CD8-positive, alpha-beta memory T cell (primary cell): ENCODE results near the gene NFATC2. TPM values are rescaled to one million over a fixed set of nuclear protein-coding genes. Genes with fewer than 3 reads are reported as not detected.

Source experiments
- CTCF ChIA-PET: fragments of 350-600 bp; sonication (Branson Sonifier 250); formaldehyde crosslinking; loops from one replicate; lab custom pipeline; 2021; ENCODE audit warnings: antibody characterized with exemption; lab: Charles Lee
- POLR2A ChIA-PET: fragments of 350-600 bp; sonication (Branson Sonifier 250); formaldehyde crosslinking; loops from one replicate; lab custom pipeline; 2021; ENCODE audit warnings: antibody characterized with exemption; lab: Charles Lee
- DNase-seq, 5 donors: peaks; one replicate each; pipeline versions ENCODE4 v3.0.0 to v3.0.0-alpha.2; 2020 to 2022; ENCODE audit warnings: mixed read lengths in 1 of 5
- H3K27ac ChIP-seq: one replicate; pipeline ENCODE4 v1.7.0; 2013; ENCODE audit warnings: low read depth, mild to moderate bottlenecking, low read length, moderate library complexity
- H3K27me3 ChIP-seq: 2 replicates; pipeline ENCODE4 v1.7.0; 2013; ENCODE audit warnings: low read length, mild to moderate bottlenecking; ENCODE audit not compliant: insufficient read depth, poor library complexity, severe bottlenecking
- H3K36me3 ChIP-seq: 2 replicates; pipeline ENCODE4 v1.7.0; 2013; ENCODE audit warnings: mild to moderate bottlenecking, low read length, moderate library complexity; ENCODE audit not compliant: insufficient read depth
- H3K4me1 ChIP-seq: 2 replicates; pipeline ENCODE4 v1.7.0; 2013; ENCODE audit warnings: mild to moderate bottlenecking, low read length, moderate library complexity; ENCODE audit not compliant: insufficient read depth
- H3K4me3 ChIP-seq: 2 replicates; pipeline ENCODE4 v1.7.0; 2013; ENCODE audit warnings: mild to moderate bottlenecking, low read length
- H3K9me3 ChIP-seq: 2 replicates; pipeline ENCODE4 v1.7.0; 2013; ENCODE audit warnings: mild to moderate bottlenecking, low read length
- H3K27ac Mint-ChIP-seq, 8 donors: one replicate each; pipeline ENCODE4 v1.8.0; 2020 to 2021; ENCODE audit warnings: mixed read lengths in 8 of 8, mild to moderate bottlenecking in 6 of 8, inconsistent platforms in 3 of 8, moderate library complexity in 3 of 8
- H3K27me3 Mint-ChIP-seq, 2 donors: one replicate each; pipeline ENCODE4 v1.8.0; 2020 to 2021; ENCODE audit warnings: mixed read lengths in 2 of 2, mild to moderate bottlenecking in 1 of 2, moderate library complexity in 1 of 2
- H3K36me3 Mint-ChIP-seq, 3 donors: one replicate each; pipeline ENCODE4 v1.8.0; 2020 to 2021; ENCODE audit warnings: mixed read lengths in 3 of 3, inconsistent platforms in 1 of 3, mild to moderate bottlenecking in 1 of 3
- H3K4me1 Mint-ChIP-seq, 3 donors: one replicate each; pipeline ENCODE4 v1.8.0; 2020 to 2021; ENCODE audit warnings: mixed read lengths in 3 of 3, inconsistent platforms in 1 of 3, mild to moderate bottlenecking in 1 of 3
- H3K4me3 Mint-ChIP-seq, 7 donors: one replicate each; pipeline ENCODE4 v1.8.0; 2020 to 2021; ENCODE audit warnings: mixed read lengths in 7 of 7, mild to moderate bottlenecking in 6 of 7, moderate library complexity in 4 of 7, inconsistent platforms in 2 of 7
- H3K9me3 Mint-ChIP-seq, 5 donors: one replicate each; pipeline ENCODE4 v1.8.0; 2020 to 2022; ENCODE audit warnings: mixed read lengths in 5 of 5, mild to moderate bottlenecking in 3 of 5, moderate library complexity in 2 of 5, inconsistent platforms in 1 of 5
- polyA plus RNA-seq: library from polyadenylated mRNA; unstranded; fragments of 300-500 nt; fragmentation: Illumina TruSeq; gene quantifications from one replicate; pipeline ENCODE4 v1.2.3, GENCODE V29; 2021
- total RNA-seq, 2 experiments: library from RNA; stranded (reverse); gene quantifications; one replicate each; pipeline ENCODE4 v1.2.3, GENCODE V29; 2021

Gene NFATC2
- total and polyA plus RNA-seq, 3 experiments from 2014 or later = 52.1 to 64.4 (median 63.0) TPM

GRCh38 chr20:51452734-51453365, 89.7 kb downstream of the NFATC2 start:
- H3K4me1 ChIP-seq = peaks cover 5% of the 10 kb centered on the region
- POLR2A ChIA-PET = no interaction called here
- DNase-seq = no peak
- peaks cover 17 to 90% (median 31%) of the 10 kb centered on the region in 3 donors for H3K36me3 Mint-ChIP-seq
- H3K9me3 ChIP-seq = no peaks in the 10 kb centered on the region
- H3K4me1 Mint-ChIP-seq = peaks cover 31 to 64% (median 59%) of the 10 kb centered on the region in 3 donors
- peak overlapping the region in 1 of 7 donors; percentile 32 for H3K4me3 Mint-ChIP-seq
- H3K27ac Mint-ChIP-seq = peak overlapping the region in 7 of 8 donors; percentile 3 to 93 (median 63)
- H3K27me3 Mint-ChIP-seq = peaks cover 0 to 1% of the 10 kb centered on the region in 2 donors
- CTCF ChIA-PET = interaction anchor here (1.1 kb wide), 1 partner anchor 8 kb away, joined by 3 read pairs; no protein-coding TSS in a partner anchor
- H3K36me3 ChIP-seq = peaks cover 40% of the 10 kb centered on the region
- no peak overlapping the region for H3K27ac ChIP-seq
- no peaks in the 10 kb centered on the region for H3K9me3 Mint-ChIP-seq
- H3K4me3 ChIP-seq = no peak overlapping the region
- H3K27me3 ChIP-seq = no peaks in the 10 kb centered on the region

GRCh38 chr20:51452091-51452613, 90.4 kb downstream of the NFATC2 start:
- peak overlapping the region in 2 of 7 donors; percentile 58 to 63 for H3K4me3 Mint-ChIP-seq
- Histone ChIP-seq H3K27me3 (no peaks in the 10 kb centered on the region), H3K4me3 (no peak overlapping the region), H3K36me3 (peaks cover 40% of the 10 kb centered on the region), H3K27ac (no peak overlapping the region), H3K4me1 (peaks cover 3% of the 10 kb centered on the region), H3K9me3 (no peaks in the 10 kb centered on the region)
- CTCF ChIA-PET = interaction anchor here (1.1 kb wide), 1 partner anchor 9 kb away, joined by 3 read pairs; no protein-coding TSS in a partner anchor
- H3K27ac Mint-ChIP-seq = peak overlapping the region in 6 of 8 donors; percentile 3 to 75 (median 66)
- peaks cover 28 to 62% (median 56%) of the 10 kb centered on the region in 3 donors for H3K4me1 Mint-ChIP-seq
- H3K27me3 Mint-ChIP-seq = peaks cover 0 to 1% of the 10 kb centered on the region in 2 donors
- DNase-seq = no peak
- H3K9me3 Mint-ChIP-seq = no peaks in the 10 kb centered on the region
- POLR2A ChIA-PET = no interaction called here
- H3K36me3 Mint-ChIP-seq = peaks cover 17 to 91% (median 31%) of the 10 kb centered on the region in 3 donors

GRCh38 chr20:51451484-51451883, 91.0 kb downstream of the NFATC2 start:
- H3K27ac ChIP-seq = no peak overlapping the region
- Mint-ChIP-seq H3K4me3 (no peak overlapping the region), H3K27me3 (peaks cover 0 to 1% of the 10 kb centered on the region in 2 donors), H3K4me1 (peaks cover 26 to 60% (median 55%) of the 10 kb centered on the region in 3 donors), H3K9me3 (no peaks in the 10 kb centered on the region), H3K36me3 (peaks cover 17 to 90% (median 31%) of the 10 kb centered on the region in 3 donors), H3K27ac (peak overlapping the region in 4 of 8 donors; percentile 27 to 77 (median 40))
- H3K4me1 ChIP-seq = no peaks in the 10 kb centered on the region
- no peaks in the 10 kb centered on the region for H3K9me3 ChIP-seq
- ChIA-PET POLR2A (interaction anchor here (0.6 kb wide), 1 partner anchor 10 kb away, joined by 5 read pairs; no protein-coding TSS in a partner anchor), CTCF (interaction anchor here (1.1 kb wide), 2 partner anchors 10 to 143 kb away, joined by 3 to 4 read pairs; no protein-coding TSS in a partner anchor)
- DNase-seq = no peak
- peaks cover 43% of the 10 kb centered on the region for H3K36me3 ChIP-seq
- no peaks in the 10 kb centered on the region for H3K27me3 ChIP-seq
- no peak overlapping the region for H3K4me3 ChIP-seq

- H3K36me3 ChIP-seq = peaks cover 48% of the 10 kb centered on the region
- Mint-ChIP-seq H3K27ac (peak overlapping the region in 4 of 8 donors; percentile 27 to 77 (median 40)), H3K36me3 (peaks cover 17 to 89% (median 31%) of the 10 kb centered on the region in 3 donors)
These were observed 91.5 kb downstream of the NFATC2 start for GRCh38 chr20:51450984-51451383.

DNA sequence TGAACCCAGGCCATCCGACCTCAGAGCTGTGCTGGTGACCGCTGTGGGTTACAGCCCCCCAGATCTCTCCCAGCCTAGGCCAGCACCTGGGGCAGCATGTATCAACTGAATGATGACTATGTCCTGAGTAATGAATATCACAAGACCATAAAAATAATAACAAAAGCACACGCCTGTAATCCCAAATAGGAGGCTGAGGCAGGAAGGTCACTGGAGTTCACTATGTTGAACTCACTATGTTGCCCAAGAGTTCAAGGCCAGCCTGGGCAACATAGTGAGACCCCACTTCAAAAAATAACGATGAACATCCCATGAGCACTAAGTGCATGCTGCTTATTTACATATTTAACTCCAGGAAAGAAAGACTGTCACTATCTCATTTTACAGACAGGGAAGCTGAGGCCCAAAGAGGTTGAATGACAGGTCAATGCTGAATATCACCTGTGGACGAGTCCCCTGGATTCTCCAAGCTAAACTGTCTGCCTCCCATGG, 92.3 kb downstream of the NFATC2 start:
- CTCF ChIA-PET = interaction anchor here (1.1 kb wide), 1 partner anchor 144 kb away, joined by 4 read pairs; no protein-coding TSS in a partner anchor
- Histone ChIP-seq H3K27me3 (no peaks in the 10 kb centered on the region), H3K27ac (no peak overlapping the region), H3K36me3 (peaks cover 52% of the 10 kb centered on the region), H3K4me1 (no peaks in the 10 kb centered on the region), H3K4me3 (no peak overlapping the region), H3K9me3 (no peaks in the 10 kb centered on the region)
- Mint-ChIP-seq H3K9me3 (no peaks in the 10 kb centered on the region), H3K36me3 (peaks cover 17 to 92% (median 33%) of the 10 kb centered on the region in 3 donors), H3K27me3 (peaks cover 0 to 1% of the 10 kb centered on the region in 2 donors), H3K4me1 (peaks cover 31 to 64% (median 59%) of the 10 kb centered on the region in 3 donors), H3K4me3 (no peak overlapping the region), H3K27ac (peak overlapping the region in 6 of 8 donors; percentile 14 to 57 (median 42))
- POLR2A ChIA-PET = no interaction called here
- no peak for DNase-seq

More at GRCh38 chr20:51450984-51451383, 91.5 kb downstream of the NFATC2 start:
- Mint-ChIP-seq H3K27me3 (peaks cover 0 to 1% of the 10 kb centered on the region in 2 donors), H3K4me3 (no peak overlapping the region), H3K4me1 (peaks cover 29 to 63% (median 56%) of the 10 kb centered on the region in 3 donors), H3K9me3 (no peaks in the 10 kb centered on the region)
- no peak for DNase-seq
- ChIA-PET POLR2A (interaction anchor here (0.6 kb wide), 1 partner anchor 10 kb away, joined by 5 read pairs; no protein-coding TSS in a partner anchor), CTCF (interaction anchor here (1.1 kb wide), 1 partner anchor 143 kb away, joined by 4 read pairs; no protein-coding TSS in a partner anchor)
- H3K9me3 ChIP-seq = no peaks in the 10 kb centered on the region
- no peaks in the 10 kb centered on the region for H3K4me1 ChIP-seq
- no peak overlapping the region for H3K27ac ChIP-seq
- no peaks in the 10 kb centered on the region for H3K27me3 ChIP-seq
- no peak overlapping the region for H3K4me3 ChIP-seq

DNA sequence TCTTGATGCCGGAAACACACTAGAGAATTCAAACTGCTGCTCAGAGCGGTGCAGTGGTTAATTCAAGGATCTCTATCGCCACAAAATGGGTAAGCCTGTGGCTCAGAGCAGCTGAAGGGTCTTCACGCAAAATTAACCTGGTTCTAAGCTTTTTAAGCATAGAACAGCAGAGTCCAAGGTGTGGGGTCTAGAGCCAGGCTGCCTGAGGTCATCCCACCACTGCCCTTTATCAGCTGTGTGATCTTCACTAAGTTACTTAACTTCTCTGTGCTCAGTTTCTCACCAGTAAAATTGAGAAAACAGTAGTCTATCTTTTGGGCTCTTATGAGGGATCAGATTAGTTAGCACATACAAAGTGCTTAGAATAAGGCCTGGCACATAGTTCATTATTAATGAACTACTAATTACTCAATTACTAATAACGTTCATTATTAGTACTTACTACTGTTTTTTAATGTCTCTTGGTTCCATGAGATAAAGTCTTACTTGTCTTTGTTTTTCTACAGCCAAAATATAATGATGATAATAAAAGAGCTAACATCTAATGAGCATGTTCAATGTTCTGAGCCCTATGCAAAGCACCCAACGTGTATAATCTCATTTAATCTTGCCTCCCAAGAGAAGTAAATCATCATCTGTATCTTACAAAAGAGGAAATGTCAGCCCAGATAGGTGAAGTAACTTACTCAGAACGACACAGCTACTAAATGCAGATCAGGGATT, 92.9 kb downstream of the NFATC2 start:
- no peaks in the 10 kb centered on the region for H3K9me3 ChIP-seq
- no peak overlapping the region for H3K27ac ChIP-seq
- no peak overlapping the region for H3K4me3 ChIP-seq
- Mint-ChIP-seq H3K4me1 (peaks cover 34 to 64% (median 62%) of the 10 kb centered on the region in 3 donors), H3K4me3 (no peak overlapping the region), H3K27ac (peak overlapping the region in 5 of 8 donors; percentile 27 to 52 (median 44)), H3K9me3 (no peaks in the 10 kb centered on the region), H3K36me3 (peaks cover 17 to 93% (median 27%) of the 10 kb centered on the region in 3 donors), H3K27me3 (peaks cover 0 to 1% of the 10 kb centered on the region in 2 donors)
- H3K27me3 ChIP-seq = no peaks in the 10 kb centered on the region
- ChIA-PET CTCF (no interaction called here), POLR2A (no interaction called here)
- peaks cover 51% of the 10 kb centered on the region for H3K36me3 ChIP-seq
- DNase-seq = no peak
- no peaks in the 10 kb centered on the region for H3K4me1 ChIP-seq

GRCh38 chr20:51447765-51448148, 94.8 kb downstream of the NFATC2 start:
- Mint-ChIP-seq H3K9me3 (no peaks in the 10 kb centered on the region), H3K36me3 (peaks cover 6 to 92% (median 21%) of the 10 kb centered on the region in 3 donors), H3K4me3 (no peak overlapping the region), H3K4me1 (peaks cover 41 to 75% (median 71%) of the 10 kb centered on the region in 3 donors), H3K27ac (peak overlapping the region in 3 of 8 donors; percentile 17 to 77 (median 75)), H3K27me3 (peaks cover 0 to 1% of the 10 kb centered on the region in 2 donors)
- CTCF ChIA-PET = no interaction called here
- no peaks in the 10 kb centered on the region for H3K27me3 ChIP-seq
- H3K9me3 ChIP-seq = no peaks in the 10 kb centered on the region
- no peak overlapping the region for H3K4me3 ChIP-seq
- DNase-seq = no peak
- no peaks in the 10 kb centered on the region for H3K4me1 ChIP-seq
- H3K36me3 ChIP-seq = peaks cover 32% of the 10 kb centered on the region
- no peak overlapping the region for H3K27ac ChIP-seq
- POLR2A ChIA-PET = no interaction called here
